Renal pelvis (tissue), 4 donors: ENCODE results near the gene KIDINS220. TPM values are rescaled to one million over a fixed set of nuclear protein-coding genes. Genes with fewer than 3 reads are reported as not detected.

ENCODE experiments used
- DNase-seq: peaks from one replicate; pipeline ENCODE4 v3.0.0-alpha.2; 2013
- polyA plus RNA-seq, 3 donors: library from polyadenylated mRNA; unstranded; fragments of 120-200 nt; gene quantifications; one replicate each; pipeline ENCODE4 v1.2.1, GENCODE V29; 2013; ENCODE audit not compliant: insufficient read length in 3 of 3

KIDINS220 gene
- polyA plus RNA-seq, 3 donors = 85.6 to 98.2 (median 85.9) TPM

GRCh38 chr2:8806885-8807704 is 30.3 kb downstream of the KIDINS220 start:
- DNase-seq = no peak

GRCh38 chr2:8805278-8806210 is 31.9 kb downstream of the KIDINS220 start:
- DNase-seq = peak; percentile 24

DNA sequence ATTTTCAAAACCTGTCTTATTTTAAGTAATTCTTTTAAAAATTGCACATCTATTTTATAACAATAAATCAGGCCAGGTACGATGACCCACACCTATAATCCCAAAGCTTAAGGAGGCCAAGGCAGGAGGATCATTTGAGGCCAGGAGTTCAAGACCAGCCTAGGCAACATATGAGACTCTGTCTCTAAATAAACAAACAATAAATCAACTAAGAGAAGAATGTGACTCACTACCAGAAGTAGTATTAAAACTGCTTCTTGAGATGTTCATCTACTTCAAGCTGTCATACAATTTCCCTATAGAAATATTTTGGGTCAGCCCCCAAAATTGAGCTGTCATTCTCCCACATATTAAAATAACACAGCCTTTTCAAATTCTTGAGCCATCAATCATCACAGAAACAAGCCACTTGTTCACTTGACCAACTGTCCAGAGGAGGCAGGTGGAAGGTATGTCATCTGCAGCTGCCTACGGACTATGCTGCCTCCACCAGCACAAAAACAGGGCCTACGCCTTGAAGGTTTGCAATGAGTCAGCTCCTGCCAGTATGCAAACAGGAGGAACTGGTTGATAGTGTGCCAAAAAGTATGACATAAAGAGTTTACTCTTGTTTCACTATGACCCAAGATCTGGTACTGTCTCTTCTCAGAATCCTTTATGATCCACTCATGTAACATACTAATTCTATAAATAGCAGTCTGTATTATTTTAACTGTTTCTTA is 33.6 kb downstream of the KIDINS220 start:
- no peak for DNase-seq

- DNase-seq = no peak
These were observed 34.7 kb downstream of the KIDINS220 start for GRCh38 chr2:8802741-8803140.

DNA sequence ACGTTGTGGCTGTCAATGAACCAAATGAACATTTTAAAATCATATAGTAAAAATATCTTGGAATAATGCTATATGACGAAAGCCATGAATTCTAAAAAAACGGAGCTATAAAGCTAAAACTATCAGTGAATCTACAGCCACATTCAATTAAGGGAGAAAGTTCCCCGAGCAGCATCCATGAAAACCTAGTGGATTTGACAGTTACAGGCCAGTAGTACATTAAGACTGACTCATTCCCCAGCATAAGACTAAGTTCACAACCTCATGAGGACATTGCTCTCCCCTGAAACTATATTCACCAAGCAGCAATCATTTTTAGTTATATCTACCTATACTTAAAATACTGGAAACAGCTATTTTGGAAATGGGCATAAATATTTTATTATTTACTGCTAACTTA is 36.6 kb downstream of the KIDINS220 start:
- no peak for DNase-seq

- DNase-seq = no peak
These were observed 37.2 kb downstream of the KIDINS220 start for GRCh38 chr2:8800218-8800617.

DNA sequence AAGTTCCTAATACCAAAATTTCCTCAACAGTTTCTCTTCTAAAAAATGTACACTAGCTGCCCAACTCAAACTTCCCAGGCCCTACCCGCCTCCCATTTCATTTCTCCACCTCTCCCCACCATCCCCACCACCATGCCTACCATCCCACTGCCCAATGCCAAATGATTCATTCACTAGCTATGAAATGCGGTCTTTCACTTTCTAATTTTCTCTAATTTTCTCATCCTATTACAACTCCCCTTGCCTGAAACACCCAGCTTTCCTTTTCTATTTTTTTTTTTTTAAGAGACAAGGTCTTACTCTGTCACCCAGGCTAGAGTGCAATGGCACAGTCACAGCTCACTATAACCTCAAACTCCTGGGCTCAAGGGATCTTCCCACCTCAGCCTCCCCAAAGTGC is 38.4 kb downstream of the KIDINS220 start:
- DNase-seq = no peak

GRCh38 chr2:8798393-8798792 is 39.0 kb downstream of the KIDINS220 start:
- no peak for DNase-seq

DNA sequence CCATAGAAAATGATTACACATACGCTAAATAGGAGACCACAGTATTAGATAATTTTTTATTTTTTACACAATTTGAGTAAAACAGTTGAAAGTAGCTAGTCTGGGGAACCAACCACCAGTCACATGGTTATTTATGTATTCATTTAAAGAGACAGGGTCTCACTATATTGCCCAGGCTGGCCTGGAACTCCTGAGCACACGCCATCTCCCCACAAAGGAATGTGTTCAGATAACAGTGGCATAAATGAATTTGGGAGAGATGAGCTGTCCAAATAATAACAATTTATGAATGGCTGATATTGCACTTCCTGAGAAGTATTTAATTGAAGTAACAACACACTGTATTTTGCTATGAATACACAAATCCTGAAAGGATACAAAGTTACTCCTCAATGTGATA is 39.7 kb downstream of the KIDINS220 start:
- DNase-seq = no peak

GRCh38 chr2:8796878-8797550 is 40.4 kb downstream of the KIDINS220 start:
- DNase-seq = no peak

GRCh38 chr2:8796315-8796848 is 41.0 kb downstream of the KIDINS220 start:
- DNase-seq = no peak

DNA sequence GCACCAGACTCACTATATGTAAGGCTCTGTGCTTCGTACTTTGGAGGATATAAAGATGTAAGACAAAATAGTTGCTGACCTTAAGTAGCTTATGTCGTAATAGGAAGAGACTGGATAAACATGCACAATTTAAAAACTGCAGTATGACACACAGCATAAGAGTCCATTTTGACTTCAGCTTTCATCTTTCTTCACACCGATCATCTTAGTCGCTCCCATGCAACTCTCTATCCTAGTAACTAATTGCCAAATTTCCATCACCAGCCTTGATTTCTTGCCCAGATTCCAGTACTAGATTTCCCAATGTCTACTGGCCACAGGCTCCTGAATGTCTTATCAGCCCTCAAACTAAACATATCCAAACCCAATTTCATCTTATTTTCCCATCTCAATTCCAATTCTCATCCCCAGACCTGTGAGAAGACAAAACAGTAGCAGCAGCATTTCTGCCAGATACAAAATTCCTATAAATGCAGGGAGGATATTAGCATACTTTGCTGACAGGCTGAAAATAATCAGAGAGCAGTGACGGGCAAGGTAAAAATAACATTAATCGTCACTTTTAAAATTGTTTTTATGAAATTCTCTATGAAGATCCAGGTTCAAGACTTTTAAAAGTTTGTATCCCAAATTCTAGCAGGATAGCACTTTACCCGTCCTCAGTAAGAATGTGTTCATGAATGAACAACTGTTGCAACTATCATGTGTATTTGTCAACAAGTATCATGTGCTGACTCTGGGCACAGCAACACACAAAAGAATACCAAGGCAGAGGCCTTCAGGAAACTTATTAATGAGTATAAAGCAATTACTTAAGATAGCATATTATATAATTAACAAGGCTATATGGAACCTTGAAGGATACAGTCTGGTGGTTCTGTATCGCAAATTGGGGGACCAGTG is 42.2 kb downstream of the KIDINS220 start:
- no peak for DNase-seq

- no peak for DNase-seq
These were observed 46.7 kb downstream of the KIDINS220 start for GRCh38 chr2:8790739-8791162.

DNA sequence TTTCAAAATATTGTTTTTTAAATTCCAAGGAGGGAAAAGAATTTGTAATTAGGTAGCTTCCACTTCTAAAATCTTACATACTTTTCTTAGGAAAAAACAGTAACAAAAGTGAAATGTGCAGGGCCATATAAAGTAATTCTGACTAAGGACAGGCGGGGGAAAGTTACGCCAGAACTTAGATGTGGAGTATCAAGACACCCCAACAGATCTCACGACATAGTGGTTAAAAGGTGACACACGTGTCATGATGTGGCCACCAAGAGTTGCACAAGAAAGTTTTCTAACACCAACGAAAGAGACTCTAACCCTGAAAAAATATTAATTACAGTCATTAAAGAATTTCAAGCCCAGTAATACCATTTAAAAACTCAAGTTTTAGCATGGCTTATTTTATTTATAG is 51.0 kb downstream of the KIDINS220 start:
- DNase-seq = no peak

DNA sequence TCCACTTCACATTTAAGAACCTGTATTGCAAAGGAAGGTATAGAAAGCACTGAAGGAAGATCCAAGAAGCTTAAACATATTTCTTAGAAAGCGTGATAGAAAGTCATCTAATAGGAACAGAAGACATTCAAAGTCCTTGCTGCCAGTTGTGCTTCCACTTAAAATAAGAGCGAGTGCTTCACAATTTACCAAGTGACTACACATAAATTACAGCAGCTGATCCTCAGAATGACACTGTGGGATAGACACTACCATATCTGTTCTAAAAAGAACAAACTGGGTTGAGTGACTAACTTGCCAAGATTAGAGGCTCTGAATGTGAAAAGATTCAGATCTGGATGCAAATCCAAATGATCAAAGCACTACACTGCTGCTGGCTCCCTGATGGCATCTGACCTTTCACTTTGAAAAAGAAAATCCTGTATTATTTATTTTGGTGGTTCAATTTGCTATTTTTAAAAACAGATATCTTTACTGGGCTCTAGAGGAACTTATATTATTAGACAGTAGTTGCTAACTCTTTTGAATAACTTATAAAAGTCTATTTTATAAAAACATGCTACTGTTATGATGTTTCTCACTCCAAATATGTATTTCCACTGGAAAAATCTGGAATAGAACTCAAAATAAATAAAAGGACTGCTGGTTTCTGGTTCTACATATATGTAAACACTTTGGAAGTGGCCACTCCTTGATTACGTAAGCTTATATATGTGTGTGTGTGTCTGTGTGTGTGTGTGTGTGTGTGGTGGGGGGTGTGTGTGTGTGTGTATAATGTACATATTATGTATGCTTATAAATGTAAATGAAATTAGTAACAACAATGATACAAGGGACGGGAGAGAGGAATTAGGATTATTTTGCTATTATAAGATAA is 57.4 kb downstream of the KIDINS220 start:
- no peak for DNase-seq

GRCh38 chr2:8774371-8774770 is 63.0 kb downstream of the KIDINS220 start:
- DNase-seq = no peak

DNA sequence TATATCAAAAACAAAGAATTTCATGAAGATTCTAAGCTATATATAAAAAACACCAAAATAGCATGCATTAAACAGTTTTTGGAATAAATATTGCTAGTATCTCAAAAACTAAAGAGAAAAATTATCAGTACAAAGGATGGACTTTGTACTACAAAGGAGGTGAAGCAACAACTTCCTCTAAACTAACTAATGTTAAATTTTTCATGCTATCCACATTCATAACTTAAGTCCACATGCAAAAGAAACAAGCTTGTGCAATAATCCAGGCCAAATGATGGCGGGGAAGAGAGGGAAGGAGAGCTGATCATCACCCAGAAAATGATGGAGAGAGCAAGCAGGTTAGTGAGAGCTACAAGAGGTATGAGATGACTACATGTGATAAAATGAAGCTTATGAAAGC is 70.1 kb downstream of the KIDINS220 start:
- no peak for DNase-seq

GRCh38 chr2:8761529-8762164 is 75.8 kb downstream of the KIDINS220 start:
- peak; percentile 30 for DNase-seq

DNA sequence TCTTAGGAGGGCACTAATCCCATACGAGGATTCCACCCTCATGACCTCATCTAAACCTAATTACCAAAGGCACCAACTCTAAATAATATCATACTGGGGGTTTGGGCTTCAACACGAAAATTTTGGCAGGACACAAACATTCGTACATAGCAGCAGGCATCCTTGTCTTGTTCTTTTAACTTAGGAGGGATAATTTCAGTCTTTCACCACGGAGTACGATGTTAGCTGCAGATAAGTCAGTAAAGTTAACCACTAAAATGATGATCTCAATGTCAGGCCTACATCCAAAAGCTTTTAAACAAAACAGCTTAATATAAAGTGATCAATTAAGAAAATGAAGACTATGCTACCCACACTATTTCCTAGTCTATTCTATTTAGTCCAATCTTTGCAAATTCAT is 80.7 kb downstream of the KIDINS220 start:
- DNase-seq = no peak
